ACHN (cell line): Measurements from ENCODE around the gene OR56A1.

Experiments used
- DNase-seq: peaks from one replicate; pipeline ENCODE4 v3.0.0-alpha.2; 2015
- in situ Hi-C: cut with HindIII; loops from 2 replicates; pipeline ENCODE4 v1.10.0; 2017; ENCODE audit warnings: low sequenced_read_pairs, low pct_ligation_motif_present, low pct_unique_long_range_greater_than_20kb

The OR56A1 gene

DNA sequence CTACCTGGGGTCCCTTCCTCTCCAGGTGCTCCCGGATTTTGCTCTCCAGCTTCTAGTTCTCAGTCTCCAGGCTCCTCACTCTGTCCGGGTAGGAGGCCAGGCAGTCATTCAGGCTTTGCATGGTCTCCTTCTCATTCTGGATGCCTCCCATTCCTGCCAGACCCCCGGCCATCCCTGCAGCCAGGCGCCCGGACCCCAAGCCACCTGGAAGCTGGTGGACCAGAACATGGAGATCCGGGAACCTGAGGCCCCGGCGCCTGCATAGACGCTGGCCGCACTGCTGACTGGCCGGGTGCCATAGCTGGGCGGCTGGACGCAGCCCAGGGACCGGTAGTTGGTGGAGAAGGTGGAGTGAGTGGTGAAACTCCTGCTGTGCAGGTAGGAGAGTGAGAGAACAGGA lies 35.8 kb downstream of the OR56A1 start:
- in situ Hi-C loops: no loop called here

DNA sequence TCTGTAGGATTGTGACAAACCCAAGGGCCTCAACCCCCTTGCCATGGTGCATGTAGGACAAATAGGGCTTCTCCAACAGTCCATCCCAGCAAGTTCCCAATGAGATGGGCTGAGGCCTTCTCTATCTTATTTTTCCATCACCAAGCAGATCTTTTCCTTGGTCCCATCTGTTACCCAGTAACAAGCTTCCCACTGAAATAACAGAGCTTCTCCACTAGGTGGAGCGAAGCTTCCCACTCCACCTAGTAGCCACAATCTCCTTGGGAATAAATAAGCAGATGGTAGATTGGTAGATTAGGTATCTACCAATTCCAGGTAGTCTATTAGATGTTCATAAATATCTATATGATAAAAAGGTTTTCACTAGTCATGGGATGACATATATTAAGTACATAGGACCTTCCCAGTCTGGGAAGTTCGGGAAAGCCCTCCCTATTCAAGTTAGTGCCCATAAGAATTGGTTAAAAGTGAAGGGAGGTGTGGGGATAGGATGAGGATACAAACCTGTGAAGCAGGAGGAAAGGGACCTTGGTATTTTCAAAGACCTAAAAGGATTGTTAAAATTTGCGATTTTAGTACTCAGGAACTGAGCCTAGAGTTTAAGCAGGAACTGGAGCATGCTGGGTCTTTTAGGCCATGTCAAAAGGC lies 37.8 kb downstream of the OR56A1 start:
- DNase-seq: peak; percentile 8
- in situ Hi-C loops: no loop called here

More for the DNA sequence above, 35.8 kb downstream of the OR56A1 start:
- DNase-seq: no peak

DNA sequence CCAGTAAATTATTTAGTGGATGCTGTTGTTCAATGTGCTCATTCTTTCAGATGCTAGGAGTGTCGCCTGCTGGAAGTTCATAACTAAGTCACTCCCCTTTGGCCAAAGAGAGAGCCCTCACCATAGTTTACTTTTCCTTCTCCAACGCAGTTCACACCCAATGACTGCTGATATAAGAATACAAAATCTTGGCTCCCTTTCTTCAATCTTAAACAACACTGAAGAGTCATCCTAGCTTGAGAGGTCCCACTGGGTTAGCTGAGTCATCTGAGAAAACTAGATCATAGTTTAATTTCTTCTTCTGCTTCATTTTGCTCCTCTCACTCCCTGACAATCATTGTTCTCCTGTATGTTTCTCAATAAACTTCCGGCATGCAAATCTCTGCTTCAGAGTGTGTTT lies 38.4 kb downstream of the OR56A1 start:
- in situ Hi-C loops: no loop called here
- DNase-seq: no peak

DNA sequence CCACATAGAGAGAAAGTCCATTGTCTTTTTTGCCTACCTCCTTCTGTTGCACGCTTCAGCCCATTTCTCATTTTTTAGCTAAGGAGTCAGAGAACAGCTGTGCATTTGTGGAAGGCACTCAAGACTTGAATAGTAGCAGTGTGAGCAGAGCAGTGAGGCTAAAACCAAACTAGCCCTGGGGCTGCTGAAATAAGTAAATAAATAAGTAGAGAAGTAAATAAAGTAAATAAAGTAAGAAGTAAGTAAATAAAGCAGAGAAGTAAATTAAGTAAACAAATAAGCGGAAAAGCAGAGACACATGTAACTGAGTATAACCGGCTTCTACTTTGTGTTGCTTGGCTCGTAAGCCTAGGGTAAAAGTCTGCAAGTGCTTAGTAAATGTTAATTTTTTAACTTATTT lies 41.4 kb downstream of the OR56A1 start:
- DNase-seq: no peak
- in situ Hi-C loops: no loop called here

DNA sequence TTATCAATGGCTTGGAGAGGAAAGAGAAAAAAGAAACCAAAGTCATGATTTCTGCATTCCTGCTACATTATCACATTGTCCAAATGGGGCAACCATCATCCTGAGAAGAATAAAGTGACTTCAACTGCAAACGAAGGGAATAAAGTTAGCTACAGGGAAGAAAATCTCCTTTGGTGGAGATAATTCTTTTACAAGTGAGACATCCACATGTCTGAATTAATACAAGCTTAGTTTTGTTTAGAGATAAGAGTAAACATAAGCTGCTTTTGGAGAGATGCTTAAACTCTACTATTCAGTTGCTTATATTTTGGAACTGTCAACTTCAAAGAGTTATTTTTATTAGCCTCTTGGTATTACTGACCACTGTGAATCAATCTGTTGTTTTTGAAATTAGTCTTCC lies 43.7 kb downstream of the OR56A1 start, which contains the start of gene OR52L1:
TSS of gene OR52L1 (minus strand) at position 101 of the 400 bp plus-strand sequence. CDS start at position 46, 55 bp downstream.
- no peak for DNase-seq
- in situ Hi-C loops: no loop called here

DNA sequence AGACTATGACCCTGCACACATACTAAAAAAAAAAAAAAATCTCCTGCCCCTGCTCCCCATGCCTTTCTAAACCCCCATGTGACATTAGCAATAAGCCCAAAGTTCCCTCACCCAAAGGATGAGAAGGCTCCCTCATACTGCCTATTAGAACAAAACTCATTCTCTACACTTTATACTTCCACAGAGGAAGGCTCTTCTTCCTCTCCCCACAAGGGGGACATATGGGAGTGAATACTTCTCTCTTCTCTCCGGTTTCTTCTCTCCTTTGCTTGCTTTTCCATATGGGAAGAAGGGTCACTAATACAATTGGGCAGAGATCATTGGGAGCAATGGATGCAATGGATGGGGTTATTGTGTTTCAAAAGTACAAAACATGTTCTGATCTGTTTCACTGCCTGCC lies 47.1 kb downstream of the OR56A1 start:
- in situ Hi-C loops: no loop called here
- DNase-seq: no peak

DNA sequence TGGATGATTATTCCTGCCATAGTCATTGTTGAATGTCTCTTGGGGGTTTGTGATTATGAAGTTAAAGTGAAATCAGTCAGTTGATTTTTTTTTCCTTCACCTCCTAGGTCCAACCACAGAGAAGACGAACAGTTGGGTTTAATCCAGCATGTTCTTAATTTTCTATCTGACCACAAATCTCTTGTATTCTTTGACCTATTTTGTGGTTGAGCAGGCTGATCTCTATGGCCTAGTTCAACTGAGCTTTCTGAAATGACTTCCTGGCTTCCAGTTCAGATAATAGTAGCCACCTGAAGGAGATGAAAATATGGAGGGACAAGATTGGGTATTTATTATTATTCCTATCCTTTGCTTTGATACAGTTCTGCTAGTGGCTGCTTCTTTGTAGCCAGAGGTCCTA lies 57.0 kb downstream of the OR56A1 start:
- in situ Hi-C loops: no loop called here
- no peak for DNase-seq
